H1 (cell line): ENCODE measurements around the gene GPRASP1. TPM values are rescaled to one million over a fixed set of nuclear protein-coding genes. Genes with fewer than 3 reads are reported as not detected.

Experiments
- CTCF ChIA-PET: fragments of 300-600 bp; sonication (Branson Sonifier 250); formaldehyde crosslinking; loops from one replicate; lab custom pipeline; 2021; ENCODE audit not compliant: partially characterized antibody; lab: Charles Lee
- POLR2A ChIA-PET: fragments of 300-600 bp; sonication (Branson Sonifier 250); formaldehyde crosslinking; loops from one replicate; lab custom pipeline; 2021; ENCODE audit warnings: inconsistent platforms; ENCODE audit not compliant: partially characterized antibody; lab: Charles Lee
- DNase-seq, 2 experiments: peaks; one replicate each; pipeline versions ENCODE4 v3.0.0 to v3.0.0-alpha.2; 2010 to 2022; ENCODE audit warnings: low spot score in 2 of 2, low read depth in 1 of 2, mixed read lengths in 1 of 2
- FAIRE-seq: peaks from 2 replicates; lab custom pipeline; 2011; peaks lifted over from hg19 to GRCh38; lab: Jason Lieb, UNC
- H2AFZ ChIP-seq: 2 replicates; pipeline ENCODE4 v1.8.1; 2012; ENCODE audit warnings: low read length, inconsistent platforms
- H2AK5ac ChIP-seq: 2 replicates; pipeline ENCODE4 v1.6.1; 2013; ENCODE audit warnings: low read depth, low read length
- H2BK120ac ChIP-seq: replicated peaks from 2 replicates; pipeline ENCODE3; 2013; ENCODE audit warnings: low read depth, low read length, inconsistent platforms
- H2BK12ac ChIP-seq: 2 replicates; pipeline ENCODE4 v1.6.1; 2013; ENCODE audit warnings: low read depth, low read length
- H2BK15ac ChIP-seq: 2 replicates; pipeline ENCODE4 v1.6.1; 2013; ENCODE audit warnings: low read length
- H2BK20ac ChIP-seq: 2 replicates; pipeline ENCODE4 v1.6.1; 2013; ENCODE audit warnings: low read length
- H2BK5ac ChIP-seq: 2 replicates; pipeline ENCODE4 v1.6.1; 2013; ENCODE audit warnings: low read depth, low read length
- H3K14ac ChIP-seq: 2 replicates; pipeline ENCODE4 v1.6.1; 2013; ENCODE audit warnings: inconsistent platforms; ENCODE audit not compliant: insufficient read length
- H3K18ac ChIP-seq: 2 replicates; pipeline ENCODE4 v1.6.1; 2013; ENCODE audit warnings: low read length; ENCODE audit errors: extremely low read depth
- H3K23ac ChIP-seq: 2 replicates; pipeline ENCODE4 v1.6.1; 2013; ENCODE audit warnings: inconsistent platforms; ENCODE audit not compliant: insufficient read length
- H3K23me2 ChIP-seq: 2 replicates; pipeline ENCODE4 v1.6.1; 2013; ENCODE audit warnings: low read depth, low read length
- H3K27ac ChIP-seq: 2 replicates; pipeline ENCODE4 v1.6.1; 2011; ENCODE audit warnings: low read depth, low read length, inconsistent platforms
- H3K27me3 ChIP-seq, 4 experiments: replicated peaks in 1 of 4; 1 replicate in 1 of 4; 2 replicates in 3 of 4; pipeline versions ENCODE4 v1.6.1 to v1.8.1; 2011 to 2013; ENCODE audit warnings: low read length in 3 of 4, mild to moderate bottlenecking in 3 of 4, inconsistent platforms in 2 of 4, mixed read lengths in 2 of 4, moderate library complexity in 1 of 4; ENCODE audit not compliant: control insufficient read depth in 3 of 4, insufficient read depth in 3 of 4; ENCODE audit errors: extremely low read depth in 1 of 4
- H3K36me3 ChIP-seq, 4 experiments: 2 replicates each; pipeline versions ENCODE4 v1.6.1 to v1.8.1; 2011 to 2013; ENCODE audit warnings: mild to moderate bottlenecking in 4 of 4, low read length in 3 of 4, moderate library complexity in 2 of 4, control low read depth in 1 of 4, inconsistent platforms in 1 of 4; ENCODE audit not compliant: insufficient read depth in 4 of 4, control insufficient read depth in 2 of 4
- H3K4ac ChIP-seq: replicated peaks from 2 replicates; pipeline ENCODE3; 2013; ENCODE audit warnings: low read length, low read depth, mixed read lengths, inconsistent platforms; ENCODE audit not compliant: insufficient read length
- H3K4me1 ChIP-seq, 4 experiments: replicated peaks in 1 of 4; 1 replicate in 1 of 4; 2 replicates in 3 of 4; pipeline versions ENCODE4 v1.6.1 to v1.8.1; 2011 to 2013; ENCODE audit warnings: low read length in 3 of 4, inconsistent platforms in 2 of 4, mixed read lengths in 1 of 4; ENCODE audit not compliant: insufficient read depth in 4 of 4, control insufficient read depth in 3 of 4
- H3K4me2 ChIP-seq, 2 experiments: 2 replicates each; pipeline versions ENCODE4 v1.6.1 to v1.8.1; 2011 to 2013; ENCODE audit warnings: low read depth in 2 of 2, low read length in 2 of 2, control low read depth in 1 of 2, inconsistent platforms in 1 of 2, mild to moderate bottlenecking in 1 of 2; ENCODE audit not compliant: insufficient read depth in 1 of 2
- H3K4me3 ChIP-seq, 4 experiments: fragments of 200-600, 300-600 bp in 1 of 4; sonication (generic), shearing (Covaris generic), sonication (Bioruptor Twin) in 1 of 4; 2 replicates each; pipeline versions ENCODE4 v1.5.1 to v1.8.1; 2011 to 2016; ENCODE audit warnings: low read length in 4 of 4, low read depth in 3 of 4, control low read depth in 2 of 4, inconsistent platforms in 2 of 4, mild to moderate bottlenecking in 2 of 4, mixed read lengths in 1 of 4, moderate library complexity in 1 of 4; ENCODE audit not compliant: insufficient read depth in 2 of 4; ENCODE audit errors: extremely low read depth in 1 of 4
- H3K56ac ChIP-seq: replicated peaks from 2 replicates; pipeline ENCODE3; 2013; ENCODE audit warnings: low read depth, mild to moderate bottlenecking, mixed read lengths, low read length, inconsistent platforms; ENCODE audit not compliant: insufficient read length
- H3K79me1 ChIP-seq: 2 replicates; pipeline ENCODE4 v1.6.1; 2013; ENCODE audit warnings: low read depth, low read length, control low read depth
- H3K79me2 ChIP-seq, 2 experiments: 2 replicates each; pipeline versions ENCODE4 v1.6.1 to v1.8.1; 2012 to 2013; ENCODE audit warnings: low read length in 2 of 2, mild to moderate bottlenecking in 2 of 2, inconsistent platforms in 1 of 2; ENCODE audit not compliant: insufficient read depth in 2 of 2, control insufficient read depth in 1 of 2
- H3K9ac ChIP-seq, 4 experiments: replicated peaks in 1 of 4; 1 replicate in 1 of 4; 2 replicates in 3 of 4; pipeline versions ENCODE4 v1.6.1 to v1.8.1; 2011 to 2013; ENCODE audit warnings: low read depth in 3 of 4, low read length in 3 of 4, control low read depth in 2 of 4, mild to moderate bottlenecking in 2 of 4, moderate library complexity in 2 of 4, inconsistent platforms in 1 of 4; ENCODE audit errors: extremely low read depth in 1 of 4
- H3K9me3 ChIP-seq, 2 experiments: 2 replicates each; pipeline versions ENCODE4 v1.6.1 to v1.8.1; 2012 to 2013; ENCODE audit warnings: mild to moderate bottlenecking in 2 of 2, moderate library complexity in 2 of 2, control low read depth in 1 of 2, inconsistent platforms in 1 of 2, low read depth in 1 of 2, low read length in 1 of 2, mixed read lengths in 1 of 2; ENCODE audit not compliant: insufficient read depth in 2 of 2
- H4K20me1 ChIP-seq, 2 experiments: replicated peaks in 1 of 2; 2 replicates each; pipeline versions ENCODE3 to v1.8.1; 2011 to 2013; ENCODE audit warnings: inconsistent platforms in 2 of 2, low read length in 2 of 2, mild to moderate bottlenecking in 1 of 2; ENCODE audit not compliant: insufficient read depth in 2 of 2, control insufficient read depth in 1 of 2
- H4K5ac ChIP-seq: 2 replicates; pipeline ENCODE4 v1.6.1; 2013; ENCODE audit warnings: low read length, low read depth, mixed read lengths, inconsistent platforms; ENCODE audit not compliant: insufficient read length
- H4K8ac ChIP-seq: 2 replicates; pipeline ENCODE4 v1.8.0; 2013; ENCODE audit warnings: mild to moderate bottlenecking, moderate library complexity, low read length, inconsistent platforms; ENCODE audit not compliant: insufficient read depth; ENCODE audit errors: extremely low read depth
- H4K91ac ChIP-seq: replicated peaks from 2 replicates; pipeline ENCODE3; 2013; ENCODE audit warnings: low read length, mixed read lengths, inconsistent platforms; ENCODE audit not compliant: insufficient read length
- ATF3 ChIP-seq: IDR thresholded peaks from 2 replicates; pipeline ENCODE4 v1.6.1; 2011; ENCODE audit warnings: low read depth, mild to moderate bottlenecking, low read length; ENCODE audit not compliant: insufficient read depth
- CBX8 ChIP-seq: fragments of 300-800, 300-1000 bp; sonication (generic); IDR thresholded peaks from 2 replicates; pipeline ENCODE4 v1.7.1; 2016; ENCODE audit warnings: low read depth, low read length, borderline replicate concordance
- WGBS, 2 experiments: shearing (Covaris generic) in 1 of 2; methylation state at CpG; one replicate each; pipeline versions ENCODE4 v1.1.6 to v1.1.7; 2013 to 2015; ENCODE audit warnings: low lambda C conversion rate in 2 of 2, mixed read lengths in 2 of 2, inconsistent platforms in 1 of 2, low coverage in 1 of 2, missing lambda C conversion rate in 1 of 2; ENCODE audit not compliant: insufficient replicate concordance in 2 of 2, insufficient coverage in 1 of 2, insufficient read length in 1 of 2; ENCODE audit errors: extremely low coverage in 1 of 2, missing lambda C conversion rate in 1 of 2; 5-methylcytosine and 5-hydroxymethylcytosine counted together
- polyA plus RNA-seq, 7 experiments: library from polyadenylated mRNA; depleted of rRNA in 3 of 7; stranded (reverse) in 5 of 7; unstranded in 2 of 7; fragments of >200 nt in 5 of 7; fragments of 200-250 nt in 2 of 7; gene quantifications; 1 replicate in 5 of 7; 2 replicates in 1 of 7; 4 replicates in 1 of 7; pipeline versions ENCODE4 v1.2.1 to v1.2.3, GENCODE V29; 2011 to 2013; ENCODE audit warnings: missing spikeins in 2 of 7, mixed read lengths in 2 of 7
- total RNA-seq: library from RNA; stranded (reverse); fragmentation: NEBNext Ultra II Directional; extraction: Animal tissue kit (Norgen Biotek cat#: 25700); gene quantifications from 2 replicates; pipeline ENCODE4 v1.2.1, GENCODE V29; 2021

The GPRASP1 gene
- total and polyA plus RNA-seq, 2 of the 8 experiments (the other 6 are each of a cell fraction or from before 2014, with no cell fraction given), result 0.65 to 2.0 TPM

DNA sequence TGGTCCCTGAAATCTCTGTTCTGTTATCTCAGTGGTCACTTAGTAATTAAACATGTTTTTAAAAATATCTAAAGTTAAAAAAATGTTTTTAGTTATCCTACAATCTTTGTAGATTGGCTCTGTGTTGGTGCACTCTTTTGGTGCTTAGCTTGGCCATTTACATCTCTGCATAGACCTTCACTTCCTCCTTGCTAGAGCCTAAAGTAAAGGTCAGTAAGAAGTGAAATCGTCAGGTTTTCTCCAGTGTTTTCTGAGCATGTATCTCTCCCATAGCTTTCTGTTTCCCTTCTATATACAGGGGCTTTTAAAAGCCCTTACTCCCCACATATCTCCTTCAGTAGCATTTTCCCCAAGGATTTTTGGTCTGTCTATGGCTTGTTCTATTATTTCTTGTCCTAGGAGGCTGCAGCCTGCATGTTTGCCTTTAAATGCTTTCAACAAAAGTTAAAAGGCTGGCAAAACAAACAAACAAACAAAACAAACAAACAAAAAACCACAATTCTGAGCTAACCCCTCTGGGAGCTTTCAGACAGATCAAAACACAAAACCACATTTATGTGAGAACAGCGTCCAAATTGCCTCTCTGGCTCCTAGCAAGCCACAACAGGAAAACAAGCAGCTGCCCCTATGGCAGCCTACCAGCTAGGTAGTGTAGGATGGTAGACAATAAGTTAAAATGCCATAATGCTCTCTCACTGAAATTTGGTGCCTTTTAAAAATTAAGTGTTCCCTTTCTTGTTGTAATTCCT, 33.7 kb downstream of the GPRASP1 start:
- H2BK120ac ChIP-seq, result no peak overlapping the region

More for the DNA sequence above, 33.7 kb downstream of the GPRASP1 start:
- H2AK5ac ChIP-seq, result no peak overlapping the region
- no peak overlapping the region for H2BK15ac ChIP-seq
- ChIA-PET CTCF (interaction anchor here (1.0 kb wide), 1 partner anchor 25 kb away, joined by 3 read pairs; no protein-coding TSS in a partner anchor), POLR2A (no interaction called here)
- H2BK12ac ChIP-seq, result no peak overlapping the region
- H3K9me3 ChIP-seq, result no peaks in the 10 kb centered on the region
- no peak overlapping the region for H3K14ac ChIP-seq
- H3K79me2 ChIP-seq, result no peaks in the 10 kb centered on the region
- H3K4me2 ChIP-seq, result no peak overlapping the region
- DNase-seq (no peak), FAIRE-seq (no peak)
- H3K56ac ChIP-seq, result no peak overlapping the region
- H3K4me3 ChIP-seq, result no peak overlapping the region
- H4K8ac ChIP-seq, result no peak overlapping the region
- no peak overlapping the region for H3K9ac ChIP-seq
- no peaks in the 10 kb centered on the region for H3K4me1 ChIP-seq
- H3K79me1 ChIP-seq, result no peaks in the 10 kb centered on the region
- H3K27me3 ChIP-seq, result no peaks in the 10 kb centered on the region
- TF ChIP-seq CBX8, result no peak
- TF ChIP-seq ATF3, result no peak
- no peak overlapping the region for H3K23ac ChIP-seq
- H3K27ac ChIP-seq, result no peak overlapping the region
- WGBS, 2 experiments, result 80% methylated on average over 1 of the region's 2 CpGs; no CpG with 5 or more reads in 1 of the 2 experiments
- no peak overlapping the region for H2BK5ac ChIP-seq
- no peaks in the 10 kb centered on the region for H4K20me1 ChIP-seq
- H2AFZ ChIP-seq, result no peak overlapping the region
- no peak overlapping the region for H4K91ac ChIP-seq
- H3K18ac ChIP-seq, result no peak overlapping the region
- no peaks in the 10 kb centered on the region for H3K36me3 ChIP-seq
- H3K23me2 ChIP-seq, result no peaks in the 10 kb centered on the region
- no peak overlapping the region for H2BK20ac ChIP-seq
- no peak overlapping the region for H4K5ac ChIP-seq
- no peak overlapping the region for H3K4ac ChIP-seq
